Caco-2 (cell line): ENCODE results near the gene SPEG. TPM values are rescaled to one million over a fixed set of nuclear protein-coding genes. Genes with fewer than 3 reads are reported as not detected.

ENCODE experiments used
- BruUV-seq: library from RNA; stranded (reverse); fragments of 400-500 nt; replicated peaks from 2 replicates; lab custom pipeline; 2021; lab: Mats Ljungman, UMichigan
- CTCF ChIA-PET: fragments of 300-600 bp; sonication (Branson Sonifier 250); formaldehyde crosslinking; loops from one replicate; lab custom pipeline; 2022; ENCODE audit warnings: antibody characterized with exemption; lab: Charles Lee
- POLR2A ChIA-PET: fragments of 300-600 bp; sonication (Branson Sonifier 250); formaldehyde crosslinking; loops from one replicate; lab custom pipeline; 2022; ENCODE audit warnings: antibody characterized with exemption; lab: Charles Lee
- DNase-seq, 2 experiments: peaks; one replicate each; pipeline versions ENCODE4 v3.0.0 to v3.0.0-alpha.2; 2020 to 2022
- H3K27me3 ChIP-seq: replicated peaks from 2 replicates; pipeline ENCODE4 v1.6.0; 2011; ENCODE audit warnings: low read length; ENCODE audit not compliant: control insufficient read depth, insufficient read depth
- H3K36me3 ChIP-seq: 2 replicates; pipeline ENCODE4 v1.5.1; 2011; ENCODE audit warnings: low read length; ENCODE audit not compliant: control insufficient read depth, insufficient read depth
- H3K4me1 ChIP-seq: fragments of 250-450 bp; sonication (Bioruptor Pico); 2 replicates; pipeline ENCODE4 v1.5.1; 2020; ENCODE audit warnings: mild to moderate bottlenecking
- H3K4me3 ChIP-seq: 2 replicates; pipeline ENCODE4 v1.5.1; 2011; ENCODE audit warnings: low read depth, mild to moderate bottlenecking, control low read depth, low read length
- H3K9me3 ChIP-seq: fragments of 250-450 bp; sonication (Bioruptor Pico); 2 replicates; pipeline ENCODE4 v1.5.1; 2020; ENCODE audit warnings: mild to moderate bottlenecking, moderate library complexity
- H3K27ac Mint-ChIP-seq: one replicate; pipeline ENCODE4 v1.8.0; 2022; ENCODE audit warnings: mixed read lengths; ENCODE audit not compliant: unreplicated experiment
- H3K27me3 Mint-ChIP-seq: one replicate; pipeline ENCODE4 v1.8.0; 2022; ENCODE audit warnings: mixed read lengths; ENCODE audit not compliant: insufficient read depth, unreplicated experiment
- H3K36me3 Mint-ChIP-seq: one replicate; pipeline ENCODE4 v1.8.0; 2022; ENCODE audit warnings: mild to moderate bottlenecking, mixed read lengths; ENCODE audit not compliant: insufficient read depth, unreplicated experiment
- H3K4me1 Mint-ChIP-seq: one replicate; pipeline ENCODE4 v1.8.0; 2022; ENCODE audit warnings: low read depth, mixed read lengths; ENCODE audit not compliant: unreplicated experiment
- H3K4me3 Mint-ChIP-seq: one replicate; pipeline ENCODE4 v1.8.0; 2022; ENCODE audit warnings: mild to moderate bottlenecking, moderate library complexity, mixed read lengths; ENCODE audit not compliant: unreplicated experiment
- H3K9me3 Mint-ChIP-seq: one replicate; pipeline ENCODE4 v1.8.0; 2022; ENCODE audit warnings: mixed read lengths; ENCODE audit not compliant: unreplicated experiment
- intact Hi-C: fragments of 100-400 bp; cut with micrococcal nuclease; formaldehyde crosslinking; loops from one replicate; pipeline ENCODE4 v1.10.0; 2022; ENCODE audit not compliant: unreplicated experiment
- total RNA-seq: library from RNA; stranded (reverse); gene quantifications from 2 replicates; pipeline ENCODE4 v1.2.3, GENCODE V29; 2022
- TF ChIP-seq, protein P1 (sequence below), 2 experiments: fragments of 200-600 bp in 1 of 2; IDR thresholded peaks; 1 replicate in 1 of 2; 2 replicates in 1 of 2; pipeline versions ENCODE4 v1.5.1 to v1.8.0; 2011 to 2022; ENCODE audit warnings: antibody characterized with exemption in 1 of 2, control low read depth in 1 of 2, inconsistent platforms in 1 of 2, low read depth in 1 of 2, low read length in 1 of 2, mild to moderate bottlenecking in 1 of 2, moderate library complexity in 1 of 2; ENCODE audit not compliant: insufficient read depth in 1 of 2, severe bottlenecking in 1 of 2, unreplicated experiment in 1 of 2

Gene SPEG
- total RNA-seq, 1 experiment from 2014 or later = 18.6 TPM

DNA sequence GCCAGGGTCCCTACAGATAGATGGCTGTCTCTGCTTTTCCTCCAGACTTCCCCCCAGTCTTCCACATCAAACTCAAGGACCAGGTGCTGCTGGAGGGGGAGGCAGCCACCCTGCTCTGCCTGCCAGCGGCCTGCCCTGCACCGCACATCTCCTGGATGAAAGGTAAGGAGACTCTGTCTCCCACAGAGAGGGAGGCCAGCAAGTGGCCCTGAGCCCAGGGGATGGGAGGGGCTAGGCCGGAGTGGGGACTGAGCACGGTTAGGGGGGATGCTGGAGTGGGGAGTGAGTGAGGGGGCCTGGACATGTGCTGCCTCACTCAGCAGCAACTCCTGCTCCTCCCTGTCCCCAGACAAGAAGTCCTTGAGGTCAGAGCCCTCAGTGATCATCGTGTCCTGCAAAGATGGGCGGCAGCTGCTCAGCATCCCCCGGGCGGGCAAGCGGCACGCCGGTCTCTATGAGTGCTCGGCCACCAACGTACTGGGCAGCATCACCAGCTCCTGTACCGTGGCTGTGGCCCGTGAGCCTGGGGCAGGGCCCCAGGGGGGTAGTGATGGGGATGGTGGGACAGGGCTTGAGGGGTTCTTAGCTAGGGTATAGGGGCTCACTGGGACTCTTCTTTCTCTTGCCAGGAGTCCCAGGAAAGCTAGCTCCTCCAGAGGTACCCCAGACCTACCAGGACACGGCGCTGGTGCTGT is 53.7 kb downstream of the SPEG start:
- Histone ChIP-seq H3K4me1 (peaks cover 11% of the 10 kb centered on the region; the same call in 1 of the 2 replicates), H3K36me3 (no peaks in the 10 kb centered on the region), H3K9me3 (no peaks in the 10 kb centered on the region), H3K4me3 (no peak overlapping the region), H3K27me3 (peaks cover 3% of the 10 kb centered on the region)
- H3K9me3 Mint-ChIP-seq = no peaks in the 10 kb centered on the region
- BruUV-seq = no TSS peak
- H3K4me3 Mint-ChIP-seq = no peak overlapping the region
- H3K36me3 Mint-ChIP-seq = no peaks in the 10 kb centered on the region
- H3K27me3 Mint-ChIP-seq = peaks cover 17% of the 10 kb centered on the region
- TF ChIP-seq, protein P1, sequence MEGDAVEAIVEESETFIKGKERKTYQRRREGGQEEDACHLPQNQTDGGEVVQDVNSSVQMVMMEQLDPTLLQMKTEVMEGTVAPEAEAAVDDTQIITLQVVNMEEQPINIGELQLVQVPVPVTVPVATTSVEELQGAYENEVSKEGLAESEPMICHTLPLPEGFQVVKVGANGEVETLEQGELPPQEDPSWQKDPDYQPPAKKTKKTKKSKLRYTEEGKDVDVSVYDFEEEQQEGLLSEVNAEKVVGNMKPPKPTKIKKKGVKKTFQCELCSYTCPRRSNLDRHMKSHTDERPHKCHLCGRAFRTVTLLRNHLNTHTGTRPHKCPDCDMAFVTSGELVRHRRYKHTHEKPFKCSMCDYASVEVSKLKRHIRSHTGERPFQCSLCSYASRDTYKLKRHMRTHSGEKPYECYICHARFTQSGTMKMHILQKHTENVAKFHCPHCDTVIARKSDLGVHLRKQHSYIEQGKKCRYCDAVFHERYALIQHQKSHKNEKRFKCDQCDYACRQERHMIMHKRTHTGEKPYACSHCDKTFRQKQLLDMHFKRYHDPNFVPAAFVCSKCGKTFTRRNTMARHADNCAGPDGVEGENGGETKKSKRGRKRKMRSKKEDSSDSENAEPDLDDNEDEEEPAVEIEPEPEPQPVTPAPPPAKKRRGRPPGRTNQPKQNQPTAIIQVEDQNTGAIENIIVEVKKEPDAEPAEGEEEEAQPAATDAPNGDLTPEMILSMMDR (IDR thresholded peaks at IDR 0.05; ENCODE audit: insufficient read depth in 1 of 2, low read depth in 1 of 2, low read length in 1 of 2, severe bottlenecking in 1 of 2, unreplicated experiment in 1 of 2) = no peak
- no peaks in the 10 kb centered on the region for H3K4me1 Mint-ChIP-seq
- intact Hi-C loops = no loop called here
- DNase-seq = no peak
- ChIA-PET POLR2A (no interaction called here), CTCF (interaction anchor here (2.6 kb wide), 1 partner anchor 42 kb away, joined by 15 read pairs; no protein-coding TSS in a partner anchor)
- H3K27ac Mint-ChIP-seq = no peak overlapping the region

DNA sequence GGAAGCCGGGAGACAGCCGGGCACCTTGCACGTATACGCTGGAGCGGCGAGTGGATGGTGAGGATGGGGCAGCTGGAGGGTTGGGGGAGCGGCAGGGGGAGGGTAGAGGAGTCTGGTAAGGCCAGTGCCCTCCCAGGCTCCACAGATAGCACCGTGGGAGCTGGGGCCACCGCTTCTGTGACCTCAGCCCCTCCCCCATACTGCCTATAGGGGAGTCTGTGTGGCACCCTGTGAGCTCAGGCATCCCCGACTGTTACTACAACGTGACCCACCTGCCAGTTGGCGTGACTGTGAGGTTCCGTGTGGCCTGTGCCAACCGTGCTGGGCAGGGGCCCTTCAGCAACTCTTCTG is 54.2 kb downstream of the SPEG start:
- H3K27me3 Mint-ChIP-seq = peaks cover 20% of the 10 kb centered on the region

DNA sequence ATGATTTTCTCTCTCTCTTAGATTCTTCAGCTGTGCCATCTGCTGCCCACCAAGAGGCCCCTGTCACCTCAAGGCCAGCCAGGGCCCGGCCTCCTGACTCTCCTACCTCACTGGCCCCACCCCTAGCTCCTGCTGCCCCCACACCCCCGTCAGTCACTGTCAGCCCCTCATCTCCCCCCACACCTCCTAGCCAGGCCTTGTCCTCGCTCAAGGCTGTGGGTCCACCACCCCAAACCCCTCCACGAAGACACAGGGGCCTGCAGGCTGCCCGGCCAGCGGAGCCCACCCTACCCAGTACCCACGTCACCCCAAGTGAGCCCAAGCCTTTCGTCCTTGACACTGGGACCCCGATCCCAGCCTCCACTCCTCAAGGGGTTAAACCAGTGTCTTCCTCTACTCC is 54.7 kb downstream of the SPEG start:
- Histone ChIP-seq H3K27me3 (peaks cover 3% of the 10 kb centered on the region), H3K4me1 (peaks cover 8% of the 10 kb centered on the region; the same call in 1 of the 2 replicates), H3K9me3 (no peaks in the 10 kb centered on the region), H3K4me3 (no peak overlapping the region), H3K36me3 (no peaks in the 10 kb centered on the region)
- no peak overlapping the region for H3K4me3 Mint-ChIP-seq
- BruUV-seq = no TSS peak
- intact Hi-C loops = no loop called here
- peaks cover 20% of the 10 kb centered on the region for H3K27me3 Mint-ChIP-seq
- TF ChIP-seq, protein P1 (IDR thresholded peaks at IDR 0.05; ENCODE audit: insufficient read depth in 1 of 2, low read depth in 1 of 2, low read length in 1 of 2, severe bottlenecking in 1 of 2, unreplicated experiment in 1 of 2) = no peak
- H3K36me3 Mint-ChIP-seq = no peaks in the 10 kb centered on the region
- H3K9me3 Mint-ChIP-seq = no peaks in the 10 kb centered on the region
- no peaks in the 10 kb centered on the region for H3K4me1 Mint-ChIP-seq
- POLR2A ChIA-PET = no interaction called here
- DNase-seq = no peak
- no peak overlapping the region for H3K27ac Mint-ChIP-seq
- CTCF ChIA-PET = interaction anchor here (0.5 kb wide), 1 partner anchor 73 kb away, joined by 3 read pairs; no protein-coding TSS in a partner anchor

More for the DNA sequence above, 54.2 kb downstream of the SPEG start:
- Histone ChIP-seq H3K4me3 (no peak overlapping the region), H3K4me1 (peaks cover 11% of the 10 kb centered on the region; the same call in 1 of the 2 replicates), H3K27me3 (peaks cover 3% of the 10 kb centered on the region), H3K36me3 (no peaks in the 10 kb centered on the region), H3K9me3 (no peaks in the 10 kb centered on the region)
- H3K36me3 Mint-ChIP-seq = no peaks in the 10 kb centered on the region
- ChIA-PET POLR2A (no interaction called here), CTCF (interaction anchor here (0.5 kb wide), 1 partner anchor 73 kb away, joined by 3 read pairs; no protein-coding TSS in a partner anchor)
- H3K9me3 Mint-ChIP-seq = no peaks in the 10 kb centered on the region
- no peak overlapping the region for H3K27ac Mint-ChIP-seq
- BruUV-seq = no TSS peak
- TF ChIP-seq, protein P1 (IDR thresholded peaks at IDR 0.05; ENCODE audit: insufficient read depth in 1 of 2, low read depth in 1 of 2, low read length in 1 of 2, severe bottlenecking in 1 of 2, unreplicated experiment in 1 of 2) = no peak
- no peak for DNase-seq
- no peak overlapping the region for H3K4me3 Mint-ChIP-seq
- intact Hi-C loops = no loop called here
- no peaks in the 10 kb centered on the region for H3K4me1 Mint-ChIP-seq
